SU-DHL-6 (cell line): ENCODE measurements around the gene GRIN2A.

Source experiments
- H2AFZ ChIP-seq: fragments of 200-600 bp; sonication (generic); 2 replicates; pipeline ENCODE4 v1.6.1; 2014; ENCODE audit warnings: low read depth, mild to moderate bottlenecking, moderate library complexity, mixed read lengths, antibody characterized with exemption, low read length; ENCODE audit not compliant: severe bottlenecking
- H3F3A ChIP-seq: fragments of 200-600 bp; shearing (Covaris generic); 2 replicates; pipeline ENCODE4 v1.6.0; 2016; ENCODE audit warnings: antibody characterized with exemption, mild to moderate bottlenecking; ENCODE audit not compliant: insufficient read depth
- H3K27ac ChIP-seq: fragments of 200-600 bp; sonication (generic); 2 replicates; pipeline ENCODE4 v1.5.1; 2016; ENCODE audit warnings: low read depth, mild to moderate bottlenecking, low read length, moderate library complexity, mixed read lengths
- H3K27me3 ChIP-seq: fragments of 200-600 bp; sonication (generic), shearing (Covaris generic); 2 replicates; pipeline ENCODE4 v1.6.0; 2014; ENCODE audit warnings: mild to moderate bottlenecking, low read length
- H3K36me3 ChIP-seq: fragments of 200-600 bp; sonication (generic); 2 replicates; pipeline ENCODE4 v1.6.1; 2014; ENCODE audit warnings: mild to moderate bottlenecking, low read length, mixed read lengths
- H3K4me2 ChIP-seq: fragments of 300-600, 200-600 bp; shearing (Covaris generic), sonication (generic); 2 replicates; pipeline ENCODE4 v1.6.0; 2014; ENCODE audit warnings: low read length, low read depth, mild to moderate bottlenecking; ENCODE audit not compliant: poor library complexity, severe bottlenecking
- H3K4me3 ChIP-seq: fragments of 200-600 bp; sonication (generic); 2 replicates; pipeline ENCODE4 v1.5.1; 2014; ENCODE audit warnings: antibody characterized with exemption, low read length, mild to moderate bottlenecking, mixed read lengths; ENCODE audit not compliant: insufficient read depth, poor library complexity, severe bottlenecking
- H3K79me2 ChIP-seq: fragments of 200-600 bp; sonication (generic); 2 replicates; pipeline ENCODE4 v1.6.1; 2014; ENCODE audit warnings: mild to moderate bottlenecking, low read length, moderate library complexity; ENCODE audit not compliant: insufficient read depth
- H3K9ac ChIP-seq: fragments of 200-600 bp; sonication (generic); 2 replicates; pipeline ENCODE4 v1.7.0; 2014; ENCODE audit warnings: mild to moderate bottlenecking, low read length
- H3K9me2 ChIP-seq: fragments of 200-600 bp; sonication (generic); replicated peaks from 2 replicates; pipeline ENCODE4 v1.6.1; 2014; ENCODE audit warnings: low read length; ENCODE audit not compliant: insufficient read depth
- H3K9me3 ChIP-seq: fragments of 200-600 bp; sonication (generic); 2 replicates; pipeline ENCODE4 v1.6.1; 2014; ENCODE audit warnings: low read length, mixed read lengths; ENCODE audit not compliant: insufficient read depth
- H4K20me1 ChIP-seq: fragments of 200-600 bp; sonication (generic); 2 replicates; pipeline ENCODE4 v1.6.1; 2014; ENCODE audit warnings: low read depth, mild to moderate bottlenecking, antibody characterized with exemption, low read length, moderate library complexity, mixed read lengths
- CTCF ChIP-seq: fragments of 200-600 bp; sonication (generic); IDR thresholded peaks from one replicate; pipeline ENCODE4 v1.5.1; 2017; ENCODE audit warnings: antibody characterized with exemption, mild to moderate bottlenecking, low read length, moderate library complexity; ENCODE audit not compliant: insufficient read depth, poor library complexity, severe bottlenecking
- EZH2phosphoT487 ChIP-seq: fragments of 200-600 bp; sonication (generic), shearing (Covaris generic); conservative IDR thresholded peaks from 2 replicates; pipeline ENCODE4 v1.6.1; 2018; ENCODE audit warnings: mild to moderate bottlenecking, antibody characterized with exemption, low read length, moderate library complexity, mixed read lengths

Gene GRIN2A

GRCh38 chr16:10168258-10168657 lies 14.0 kb downstream of the GRIN2A start:
- Histone ChIP-seq H3K4me3 (no peak overlapping the region), H3K27me3 (no peaks in the 10 kb centered on the region), H3F3A (no peaks in the 10 kb centered on the region), H3K9ac (no peak overlapping the region), H2AFZ (no peak overlapping the region), H3K36me3 (no peaks in the 10 kb centered on the region), H3K9me2 (no peaks in the 10 kb centered on the region), H3K4me2 (no peak overlapping the region), H3K27ac (no peak overlapping the region), H3K9me3 (no peaks in the 10 kb centered on the region), H3K79me2 (no peaks in the 10 kb centered on the region), H4K20me1 (no peaks in the 10 kb centered on the region)
- no peak for TF ChIP-seq EZH2phosphoT487

GRCh38 chr16:10165643-10166042 lies 16.6 kb downstream of the GRIN2A start:
- Histone ChIP-seq H3K9ac (no peak overlapping the region), H3F3A (no peaks in the 10 kb centered on the region), H3K4me2 (no peak overlapping the region), H3K79me2 (no peaks in the 10 kb centered on the region), H3K36me3 (no peaks in the 10 kb centered on the region), H3K9me3 (no peaks in the 10 kb centered on the region), H3K9me2 (no peaks in the 10 kb centered on the region), H2AFZ (no peak overlapping the region), H3K27me3 (no peaks in the 10 kb centered on the region), H3K27ac (no peak overlapping the region), H4K20me1 (no peaks in the 10 kb centered on the region), H3K4me3 (no peak overlapping the region)
- no peak for TF ChIP-seq EZH2phosphoT487
- TF ChIP-seq CTCF, result no peak

- H3K9ac ChIP-seq, result no peak overlapping the region
- H3F3A ChIP-seq, result no peaks in the 10 kb centered on the region
- H3K9me3 ChIP-seq, result no peaks in the 10 kb centered on the region
- H3K79me2 ChIP-seq, result no peaks in the 10 kb centered on the region
- H4K20me1 ChIP-seq, result no peaks in the 10 kb centered on the region
- no peaks in the 10 kb centered on the region for H3K36me3 ChIP-seq
- TF ChIP-seq CTCF (no peak), EZH2phosphoT487 (no peak)
- no peak overlapping the region for H3K27ac ChIP-seq
- H3K9me2 ChIP-seq, result no peaks in the 10 kb centered on the region
- H3K4me2 ChIP-seq, result no peak overlapping the region
- H3K27me3 ChIP-seq, result no peaks in the 10 kb centered on the region
- no peak overlapping the region for H2AFZ ChIP-seq
- no peak overlapping the region for H3K4me3 ChIP-seq
Measured at GRCh38 chr16:10162981-10163380, 19.2 kb downstream of the GRIN2A start.

GRCh38 chr16:10156099-10156498 lies 26.1 kb downstream of the GRIN2A start:
- H3K79me2 ChIP-seq, result no peaks in the 10 kb centered on the region
- H3K27me3 ChIP-seq, result no peaks in the 10 kb centered on the region
- no peak overlapping the region for H3K9ac ChIP-seq
- no peaks in the 10 kb centered on the region for H3K36me3 ChIP-seq
- no peak overlapping the region for H3K4me2 ChIP-seq
- no peak overlapping the region for H3K27ac ChIP-seq
- no peaks in the 10 kb centered on the region for H3K9me3 ChIP-seq
- H3F3A ChIP-seq, result no peaks in the 10 kb centered on the region
- H3K4me3 ChIP-seq, result no peak overlapping the region
- TF ChIP-seq CTCF (no peak), EZH2phosphoT487 (no peak)
- H3K9me2 ChIP-seq, result no peaks in the 10 kb centered on the region
- H2AFZ ChIP-seq, result no peak overlapping the region
- no peaks in the 10 kb centered on the region for H4K20me1 ChIP-seq
